Measurements from ENCODE around the gene ST14.
"Not testable (repeated sequence)": the region's sequence is repeated elsewhere in the genome, so short reads cannot be mapped to it uniquely, and the experiment has no call there.

DNA sequence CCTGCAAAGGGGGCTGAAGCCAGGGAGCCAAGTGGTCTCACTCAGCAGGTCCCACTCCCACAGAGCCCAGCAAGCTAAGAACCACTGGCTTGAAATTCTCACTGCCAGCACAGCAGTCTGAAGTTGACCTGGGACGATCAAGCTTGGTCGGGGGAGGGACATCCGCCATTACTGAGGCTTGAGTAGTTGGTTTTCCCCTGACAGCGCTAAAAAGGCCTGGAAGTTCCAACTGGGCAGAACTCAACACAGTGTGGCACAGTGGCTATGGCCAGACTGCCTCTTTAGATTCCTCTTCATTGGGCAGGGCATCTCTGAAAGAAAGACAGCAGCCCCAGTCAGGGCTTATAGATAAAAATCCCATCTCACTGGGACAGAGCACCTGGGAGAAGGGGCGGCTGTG lies 90.3 kb downstream of the ST14 start:
- TF ChIP-seq PRDM1 (tag by site-specific recombination; IDR thresholded peaks at IDR 0.05); ZNF777 (tag by site-specific recombination; IDR thresholded peaks at IDR 0.05; ENCODE audit: borderline replicate concordance): not testable (repeated sequence)
